Keratinocyte (primary cell): Measurements from ENCODE around the gene HLA-F.

Source experiments
- EZH2 ChIP-seq: IDR thresholded peaks from one replicate; pipeline ENCODE4 v1.6.1; 2012; ENCODE audit warnings: inconsistent platforms, mild to moderate bottlenecking, low read length, moderate library complexity
- TF ChIP-seq, protein P1 (sequence below), 3 experiments: IDR thresholded peaks in 1 of 3; conservative IDR thresholded peaks in 1 of 3; optimal IDR thresholded peaks in 1 of 3; 2 replicates in 2 of 3; 3 replicates in 1 of 3; pipeline versions ENCODE3 to v1.5.1; 2011; ENCODE audit warnings: low read length in 3 of 3, mild to moderate bottlenecking in 3 of 3, moderate library complexity in 2 of 3, control low read depth in 1 of 3, inconsistent platforms in 1 of 3; ENCODE audit not compliant: insufficient read depth in 2 of 3; ENCODE audit errors: extremely low read depth in 1 of 3

DNA sequence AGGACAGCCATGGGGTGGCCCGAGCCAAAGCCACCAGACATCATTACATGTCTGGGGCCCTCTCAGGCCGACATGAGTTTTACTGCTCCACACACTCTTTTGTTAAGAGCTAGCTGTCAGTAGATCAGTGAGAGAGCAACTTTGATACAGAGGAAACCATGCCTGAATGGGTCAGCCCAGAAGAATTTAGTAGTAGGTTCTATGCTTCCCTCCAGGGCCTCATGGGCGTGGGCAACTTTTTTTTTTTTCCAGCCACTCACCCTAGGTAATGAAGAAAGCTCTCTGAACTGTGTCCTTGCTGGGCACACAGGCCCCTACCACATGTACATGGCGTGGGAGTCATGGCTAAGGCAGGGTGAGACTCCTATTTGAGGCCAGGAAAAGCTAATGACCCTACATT is 38.8 kb downstream of the HLA-F start:
- TF ChIP-seq, protein P1, sequence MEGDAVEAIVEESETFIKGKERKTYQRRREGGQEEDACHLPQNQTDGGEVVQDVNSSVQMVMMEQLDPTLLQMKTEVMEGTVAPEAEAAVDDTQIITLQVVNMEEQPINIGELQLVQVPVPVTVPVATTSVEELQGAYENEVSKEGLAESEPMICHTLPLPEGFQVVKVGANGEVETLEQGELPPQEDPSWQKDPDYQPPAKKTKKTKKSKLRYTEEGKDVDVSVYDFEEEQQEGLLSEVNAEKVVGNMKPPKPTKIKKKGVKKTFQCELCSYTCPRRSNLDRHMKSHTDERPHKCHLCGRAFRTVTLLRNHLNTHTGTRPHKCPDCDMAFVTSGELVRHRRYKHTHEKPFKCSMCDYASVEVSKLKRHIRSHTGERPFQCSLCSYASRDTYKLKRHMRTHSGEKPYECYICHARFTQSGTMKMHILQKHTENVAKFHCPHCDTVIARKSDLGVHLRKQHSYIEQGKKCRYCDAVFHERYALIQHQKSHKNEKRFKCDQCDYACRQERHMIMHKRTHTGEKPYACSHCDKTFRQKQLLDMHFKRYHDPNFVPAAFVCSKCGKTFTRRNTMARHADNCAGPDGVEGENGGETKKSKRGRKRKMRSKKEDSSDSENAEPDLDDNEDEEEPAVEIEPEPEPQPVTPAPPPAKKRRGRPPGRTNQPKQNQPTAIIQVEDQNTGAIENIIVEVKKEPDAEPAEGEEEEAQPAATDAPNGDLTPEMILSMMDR (optimal IDR thresholded peaks at IDR 0.05 in 1 of 3, IDR thresholded peaks at IDR 0.05 in 1 of 3, conservative IDR thresholded peaks at IDR 0.05 in 1 of 3; ENCODE audit: extremely low read depth in 1 of 3, insufficient read depth in 2 of 3, low read length in 3 of 3): no peak
- TF ChIP-seq EZH2: no peak
